Ovary (tissue), 3 donors: Measurements from ENCODE around the gene MYT1.

Experiments used
- POLR2A ChIP-seq: fragments of 450-650 bp; IDR thresholded peaks from one replicate; pipeline ENCODE4 v1.6.1; 2017; ENCODE audit warnings: antibody characterized with exemption, mild to moderate bottlenecking, moderate library complexity
- TF ChIP-seq, protein P1 (sequence below), 3 donors: fragments of 450-650 bp in 2 of 3; fragments of 200-600 bp in 1 of 3; IDR thresholded peaks; one replicate each; pipeline versions ENCODE4 v1.5.1 to v1.8.0; 2016 to 2022; ENCODE audit warnings: antibody characterized with exemption in 3 of 3, mild to moderate bottlenecking in 1 of 3
- donor health status: DM: no; HTN: no; CAD: no.

DNA sequence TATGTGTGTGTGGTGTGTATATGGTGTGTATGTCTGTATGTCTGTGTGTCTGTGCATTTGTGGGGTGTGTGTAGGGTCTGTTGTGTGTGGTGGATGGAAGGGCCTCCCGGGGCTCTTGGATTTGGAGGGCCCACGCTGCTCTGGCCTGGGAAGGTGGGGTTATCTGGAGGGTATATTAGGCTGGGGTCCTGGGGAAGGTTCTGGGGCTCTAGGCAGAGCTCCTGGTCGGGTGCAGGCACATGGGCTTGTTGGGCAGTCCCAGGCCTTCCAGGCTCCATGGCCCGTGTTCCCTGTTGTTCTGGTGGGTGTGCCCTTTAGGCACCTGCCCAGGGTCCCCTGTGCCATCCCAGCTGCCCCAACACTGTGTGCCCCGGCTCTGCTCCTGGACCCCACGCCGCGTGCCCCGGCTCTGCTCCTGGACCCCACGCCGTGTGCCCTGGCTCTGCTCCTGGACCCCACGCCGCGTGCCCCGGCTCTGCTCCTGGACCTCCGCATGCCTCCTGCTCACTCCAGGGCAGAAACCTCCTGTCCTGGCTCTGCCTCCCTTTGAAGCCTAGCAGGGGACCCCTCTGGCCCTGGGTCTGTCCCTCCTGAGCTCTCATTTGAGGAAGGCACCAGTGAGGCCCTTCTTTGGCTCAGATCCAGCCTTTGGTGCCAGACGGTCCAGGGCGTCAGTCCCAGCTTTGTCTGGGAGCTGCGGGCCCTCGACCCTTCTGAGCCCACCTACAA, 10.2 kb upstream of the MYT1 start:
- TF ChIP-seq, protein P1, sequence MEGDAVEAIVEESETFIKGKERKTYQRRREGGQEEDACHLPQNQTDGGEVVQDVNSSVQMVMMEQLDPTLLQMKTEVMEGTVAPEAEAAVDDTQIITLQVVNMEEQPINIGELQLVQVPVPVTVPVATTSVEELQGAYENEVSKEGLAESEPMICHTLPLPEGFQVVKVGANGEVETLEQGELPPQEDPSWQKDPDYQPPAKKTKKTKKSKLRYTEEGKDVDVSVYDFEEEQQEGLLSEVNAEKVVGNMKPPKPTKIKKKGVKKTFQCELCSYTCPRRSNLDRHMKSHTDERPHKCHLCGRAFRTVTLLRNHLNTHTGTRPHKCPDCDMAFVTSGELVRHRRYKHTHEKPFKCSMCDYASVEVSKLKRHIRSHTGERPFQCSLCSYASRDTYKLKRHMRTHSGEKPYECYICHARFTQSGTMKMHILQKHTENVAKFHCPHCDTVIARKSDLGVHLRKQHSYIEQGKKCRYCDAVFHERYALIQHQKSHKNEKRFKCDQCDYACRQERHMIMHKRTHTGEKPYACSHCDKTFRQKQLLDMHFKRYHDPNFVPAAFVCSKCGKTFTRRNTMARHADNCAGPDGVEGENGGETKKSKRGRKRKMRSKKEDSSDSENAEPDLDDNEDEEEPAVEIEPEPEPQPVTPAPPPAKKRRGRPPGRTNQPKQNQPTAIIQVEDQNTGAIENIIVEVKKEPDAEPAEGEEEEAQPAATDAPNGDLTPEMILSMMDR (IDR thresholded peaks at IDR 0.05): no peak
- no peak for TF ChIP-seq POLR2A
